OCI-LY3 (cell line): ENCODE data around the gene CMC2.

Experiments
- H2AFZ ChIP-seq: fragments of 200-600, 300-600 bp; shearing (Covaris generic); 2 replicates; pipeline ENCODE4 v1.6.0; 2014; ENCODE audit warnings: antibody characterized with exemption, low read depth, low read length
- H3K27ac ChIP-seq: fragments of 200-600, 300-600 bp; sonication (generic); 2 replicates; pipeline ENCODE4 v1.5.1; 2014; ENCODE audit warnings: mild to moderate bottlenecking, low read length, moderate library complexity, mixed read lengths
- H3K27me3 ChIP-seq: fragments of 200-600, 300-600 bp; sonication (generic); 2 replicates; pipeline ENCODE4 v1.6.1; 2014; ENCODE audit warnings: low read depth, low read length, mixed read lengths
- H3K36me3 ChIP-seq: fragments of 200-600, 300-600 bp; sonication (generic); replicated peaks from 2 replicates; pipeline ENCODE3; 2014; ENCODE audit warnings: low read depth, low read length, mixed read lengths
- H3K4me1 ChIP-seq: fragments of 300-600, 200-600 bp; sonication (generic); 2 replicates; pipeline ENCODE4 v1.6.1; 2014; ENCODE audit warnings: low read length, mixed read lengths
- H3K4me2 ChIP-seq: fragments of 200-600, 300-600 bp; sonication (generic); 2 replicates; pipeline ENCODE4 v1.6.1; 2014; ENCODE audit warnings: low read length, mixed read lengths
- H3K4me3 ChIP-seq: fragments of 300-600, 200-600 bp; sonication (generic); 2 replicates; pipeline ENCODE4 v1.5.1; 2014; ENCODE audit warnings: antibody characterized with exemption, mild to moderate bottlenecking, low read length, moderate library complexity
- H3K79me2 ChIP-seq: fragments of 300-600, 200-600 bp; shearing (Covaris generic); 2 replicates; pipeline ENCODE4 v1.6.1; 2014; ENCODE audit warnings: mild to moderate bottlenecking, low read length, mixed read lengths
- H3K9ac ChIP-seq: fragments of 300-600, 200-600 bp; shearing (Covaris generic); 2 replicates; pipeline ENCODE4 v1.6.0; 2014; ENCODE audit warnings: mild to moderate bottlenecking, low read length, moderate library complexity
- H3K9me3 ChIP-seq: fragments of 200-600, 300-600 bp; shearing (Covaris generic); 2 replicates; pipeline ENCODE4 v1.6.1; 2014; ENCODE audit warnings: low read length, mixed read lengths; ENCODE audit not compliant: insufficient read depth
- H4K20me1 ChIP-seq: fragments of 200-600, 300-600 bp; sonication (generic); 2 replicates; pipeline ENCODE4 v1.6.1; 2016; ENCODE audit warnings: low read length, mixed read lengths; ENCODE audit not compliant: insufficient read depth
- EZH2phosphoT487 ChIP-seq: fragments of 200-600 bp; shearing (Covaris generic); IDR thresholded peaks from 2 replicates; pipeline ENCODE4 v1.6.1; 2018; ENCODE audit warnings: antibody characterized with exemption, mixed run types, low read depth
- TF ChIP-seq, protein P1 (sequence below): fragments of 200-600, 300-600 bp; sonication (generic); IDR thresholded peaks from 2 replicates; pipeline ENCODE4 v1.5.1; 2014; ENCODE audit warnings: antibody characterized with exemption, low read length, low read depth

CMC2 gene

DNA sequence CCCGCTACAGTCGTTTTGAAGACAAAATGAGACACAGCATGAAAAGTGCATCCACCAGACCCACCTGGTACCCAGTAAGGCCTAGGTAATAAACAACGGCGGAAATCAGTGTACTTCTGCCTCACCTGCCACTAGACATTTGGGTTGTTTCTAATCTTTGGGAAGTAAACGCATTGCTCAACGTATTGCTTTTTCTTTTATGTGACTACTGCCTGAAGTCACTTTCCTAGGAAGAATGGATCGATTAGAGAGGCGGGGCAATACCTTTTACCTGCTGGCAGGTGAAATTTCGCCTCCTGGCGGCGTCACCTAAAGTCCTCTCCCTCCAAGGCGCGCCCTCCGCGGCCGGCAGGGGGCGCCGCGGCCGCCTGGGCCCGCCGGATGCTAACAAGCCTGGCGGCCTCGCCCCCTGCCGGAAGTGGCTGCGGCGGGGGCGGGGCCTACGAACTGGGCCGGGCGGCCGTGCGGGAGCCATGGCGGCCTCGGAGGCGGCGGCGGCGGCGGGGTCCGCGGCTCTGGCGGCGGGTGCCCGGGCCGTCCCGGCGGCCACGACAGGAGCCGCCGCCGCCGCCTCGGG lies 28.8 kb upstream of the CMC2 start, which contains the start of gene ATMIN:
ATMIN (plus strand) TSS at position 445 of the 577 bp plus-strand sequence; CDS start at position 474, 29 bp downstream.
- peaks cover 10% of the 10 kb centered on the region for H3K4me1 ChIP-seq
- no peaks in the 10 kb centered on the region for H4K20me1 ChIP-seq
- no peaks in the 10 kb centered on the region for H3K9me3 ChIP-seq
- no peaks in the 10 kb centered on the region for H3K27me3 ChIP-seq
- H3K4me2 ChIP-seq = peak within 1 kb of the TSS; percentile 88
- peaks cover 3% of the 10 kb centered on the region for H3K36me3 ChIP-seq
- no peak for TF ChIP-seq EZH2phosphoT487
- TF ChIP-seq, protein P1, sequence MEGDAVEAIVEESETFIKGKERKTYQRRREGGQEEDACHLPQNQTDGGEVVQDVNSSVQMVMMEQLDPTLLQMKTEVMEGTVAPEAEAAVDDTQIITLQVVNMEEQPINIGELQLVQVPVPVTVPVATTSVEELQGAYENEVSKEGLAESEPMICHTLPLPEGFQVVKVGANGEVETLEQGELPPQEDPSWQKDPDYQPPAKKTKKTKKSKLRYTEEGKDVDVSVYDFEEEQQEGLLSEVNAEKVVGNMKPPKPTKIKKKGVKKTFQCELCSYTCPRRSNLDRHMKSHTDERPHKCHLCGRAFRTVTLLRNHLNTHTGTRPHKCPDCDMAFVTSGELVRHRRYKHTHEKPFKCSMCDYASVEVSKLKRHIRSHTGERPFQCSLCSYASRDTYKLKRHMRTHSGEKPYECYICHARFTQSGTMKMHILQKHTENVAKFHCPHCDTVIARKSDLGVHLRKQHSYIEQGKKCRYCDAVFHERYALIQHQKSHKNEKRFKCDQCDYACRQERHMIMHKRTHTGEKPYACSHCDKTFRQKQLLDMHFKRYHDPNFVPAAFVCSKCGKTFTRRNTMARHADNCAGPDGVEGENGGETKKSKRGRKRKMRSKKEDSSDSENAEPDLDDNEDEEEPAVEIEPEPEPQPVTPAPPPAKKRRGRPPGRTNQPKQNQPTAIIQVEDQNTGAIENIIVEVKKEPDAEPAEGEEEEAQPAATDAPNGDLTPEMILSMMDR = peak; percentile 98
- peak within 1 kb of the TSS; percentile 59 for H3K9ac ChIP-seq
- no peak within 1 kb of the TSS for H3K27ac ChIP-seq
- H3K79me2 ChIP-seq = peaks cover 35% of the 10 kb centered on the region
- peak within 1 kb of the TSS; percentile 4; the same call in 1 of the 2 replicates for H2AFZ ChIP-seq
- peak within 1 kb of the TSS; percentile 92 for H3K4me3 ChIP-seq

DNA sequence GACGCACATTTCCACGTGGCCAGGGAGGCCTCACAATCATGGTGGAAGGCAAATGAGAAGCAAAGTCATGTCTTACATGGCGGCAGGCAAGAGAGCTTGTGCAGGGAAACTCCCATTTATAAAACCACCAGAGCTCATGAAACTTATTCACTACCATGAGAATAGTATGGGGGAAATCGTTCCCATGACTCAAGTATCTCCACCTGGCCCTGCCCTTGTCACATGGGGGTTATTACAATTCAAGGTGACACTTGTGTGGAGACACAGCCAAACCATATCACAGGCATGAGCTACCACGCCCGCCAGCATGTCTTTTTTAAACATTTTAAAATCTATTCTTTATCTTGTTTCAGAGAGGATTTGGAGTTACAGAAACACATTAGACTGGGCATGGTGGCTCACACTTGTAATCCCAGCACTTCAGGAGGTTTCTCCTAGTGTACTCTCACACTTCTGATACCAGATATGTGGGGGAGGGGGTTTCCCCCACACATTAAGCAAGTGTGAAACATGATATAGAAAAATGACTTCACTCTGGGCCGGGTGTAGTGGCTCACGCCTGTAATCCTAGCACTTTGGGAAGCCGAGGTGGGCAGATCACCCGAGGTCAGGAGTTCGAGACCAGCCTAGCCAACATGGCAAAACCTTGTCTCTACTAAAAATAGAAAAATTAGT lies 23.4 kb upstream of the CMC2 start:
- Histone ChIP-seq H3K4me2 (no peak overlapping the region), H3K36me3 (peaks cover 16% of the 10 kb centered on the region), H2AFZ (no peak overlapping the region), H3K4me1 (no peaks in the 10 kb centered on the region), H4K20me1 (no peaks in the 10 kb centered on the region), H3K27me3 (no peaks in the 10 kb centered on the region), H3K9ac (no peak overlapping the region), H3K4me3 (no peak overlapping the region), H3K79me2 (no peaks in the 10 kb centered on the region), H3K9me3 (no peaks in the 10 kb centered on the region), H3K27ac (no peak overlapping the region)
- TF ChIP-seq, protein P1 = no peak
- TF ChIP-seq EZH2phosphoT487 = no peak

DNA sequence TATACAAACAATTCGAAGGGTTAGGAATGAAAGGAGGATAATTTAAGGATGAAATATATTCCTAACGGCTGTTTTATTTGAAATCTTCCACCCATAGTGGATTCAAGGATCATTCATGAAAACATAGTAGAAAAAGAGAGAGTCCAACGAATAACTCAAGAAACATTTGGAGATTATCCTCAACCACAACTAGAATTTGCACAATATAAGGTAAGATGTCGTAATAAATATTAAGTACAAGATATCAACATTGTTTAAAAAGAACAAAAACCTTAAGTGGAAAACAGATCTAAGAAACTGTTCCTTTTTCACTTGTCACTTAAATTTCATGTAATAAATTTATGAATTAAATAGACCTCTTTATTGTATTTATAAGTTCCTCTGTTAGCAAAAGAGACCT lies 19.7 kb upstream of the CMC2 start:
- Histone ChIP-seq H2AFZ (no peak overlapping the region), H3K27me3 (no peaks in the 10 kb centered on the region), H3K4me1 (no peaks in the 10 kb centered on the region), H3K9ac (no peak overlapping the region), H3K36me3 (peaks cover 29% of the 10 kb centered on the region), H3K79me2 (no peaks in the 10 kb centered on the region), H3K4me3 (no peak overlapping the region), H3K9me3 (no peaks in the 10 kb centered on the region), H4K20me1 (no peaks in the 10 kb centered on the region), H3K4me2 (no peak overlapping the region), H3K27ac (no peak overlapping the region)
- TF ChIP-seq EZH2phosphoT487 = no peak
- TF ChIP-seq, protein P1 = no peak

DNA sequence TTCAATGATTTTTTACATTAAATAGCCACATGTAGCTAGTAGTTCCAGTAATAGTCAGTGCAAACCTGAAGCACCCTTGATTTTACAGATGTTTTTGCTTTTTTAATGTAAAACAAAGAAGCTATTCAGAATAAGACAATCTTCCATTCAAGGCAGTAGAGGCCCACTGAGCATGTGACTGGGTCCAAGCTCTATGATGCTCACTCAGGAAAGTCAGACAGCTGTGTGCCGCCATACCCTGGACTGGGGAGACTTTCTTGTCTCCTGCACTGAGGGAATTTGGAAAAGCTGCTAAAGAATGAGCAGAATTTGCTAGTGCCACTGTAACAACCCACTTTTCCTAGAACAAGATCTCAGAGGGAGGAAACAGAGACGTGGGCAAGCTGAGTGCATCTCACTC lies 11.8 kb upstream of the CMC2 start:
- Histone ChIP-seq H3K4me3 (no peak overlapping the region), H3K4me2 (no peak overlapping the region), H3K9ac (no peak overlapping the region), H3K36me3 (peaks cover 59% of the 10 kb centered on the region), H3K9me3 (no peaks in the 10 kb centered on the region), H4K20me1 (no peaks in the 10 kb centered on the region), H3K27ac (no peak overlapping the region), H3K79me2 (no peaks in the 10 kb centered on the region), H3K4me1 (no peaks in the 10 kb centered on the region), H3K27me3 (no peaks in the 10 kb centered on the region), H2AFZ (no peak overlapping the region)
- no peak for TF ChIP-seq EZH2phosphoT487
- TF ChIP-seq, protein P1 = no peak
